ENCODE results near the gene COL4A1. TPM values are rescaled to one million over a fixed set of nuclear protein-coding genes. Genes with fewer than 3 reads are reported as not detected.

The COL4A1 gene
- total RNA-seq, 1 donor from 2014 or later, result 178 TPM

Small RNA genes lying within 50 kb of the gene (microRNA-seq; reads per million reads assigned to microRNA genes)
- gene MIR8073 (ENCODE audit: borderline number of aligned reads, borderline replicate concordance), result not detected

Small RNA genes lying within 50 kb of the gene (small RNA-seq; reads per million reads assigned to genes)
- gene MIR8073, result not detected

Other genes starting within 250 kb of the COL4A1 start
- 180 TPM for gene COL4A2, start 127 bp upstream of the COL4A1 start, total RNA-seq

Measured in vagina (tissue), 2 donors.